GM20431 (cell line): ENCODE measurements around the gene PIEZO2.
"Not testable (repeated sequence)": the region's sequence is repeated elsewhere in the genome, so short reads cannot be mapped to it uniquely, and the experiment has no call there.

Experiments used
- in situ Hi-C: fragments of 300-500 bp; cut with MseI, MboI; formaldehyde crosslinking; loops from one replicate; pipeline ENCODE4 v1.15.0; 2020; ENCODE audit warnings: low sequenced_read_pairs; ENCODE audit not compliant: unreplicated experiment

The PIEZO2 gene

DNA sequence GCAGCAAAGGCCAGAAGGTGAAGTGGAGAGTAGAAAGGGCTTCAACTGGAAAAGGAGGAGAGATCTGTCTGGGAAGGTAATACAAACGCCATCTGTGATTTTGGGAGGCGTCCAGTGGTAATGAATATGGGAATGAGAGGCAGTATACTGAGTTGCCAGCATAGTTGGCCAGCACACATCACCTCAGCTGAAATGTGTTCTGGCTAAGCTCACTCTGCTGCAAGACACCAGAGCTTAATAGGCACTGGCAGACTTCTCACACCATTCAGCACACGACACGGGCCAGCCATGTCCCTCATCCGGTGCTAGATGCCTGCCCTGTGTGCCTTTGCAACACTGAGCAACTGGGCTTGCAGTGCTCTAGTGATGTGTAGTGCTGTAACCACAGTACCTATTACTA is 277.1 kb downstream of the PIEZO2 start:
- in situ Hi-C loops = loop anchor here (25.0 kb wide), 1 partner anchor 165 kb away; no protein-coding TSS in a partner anchor

DNA sequence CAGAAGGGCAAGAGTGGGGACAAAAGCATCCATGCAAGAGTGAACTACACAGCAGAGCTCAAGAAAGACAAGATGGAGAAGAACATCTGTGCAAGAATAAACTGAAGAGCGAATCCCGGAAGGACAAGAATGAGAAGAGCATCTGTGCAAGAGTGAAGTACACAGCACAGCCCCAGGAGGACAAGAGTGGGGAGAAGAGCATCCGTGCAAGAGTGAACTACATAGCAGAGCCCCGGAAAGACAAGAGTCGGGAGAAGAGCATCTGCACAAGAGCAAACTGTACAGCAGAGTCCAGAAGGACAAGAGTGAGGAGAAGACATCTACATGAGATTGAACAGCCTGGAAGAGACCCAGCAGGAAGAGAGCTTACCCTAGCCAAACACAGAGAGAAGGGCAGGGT is 284.6 kb downstream of the PIEZO2 start:
- in situ Hi-C loops = loop anchor here (25.0 kb wide), 1 partner anchor 173 kb away; no protein-coding TSS in a partner anchor

DNA sequence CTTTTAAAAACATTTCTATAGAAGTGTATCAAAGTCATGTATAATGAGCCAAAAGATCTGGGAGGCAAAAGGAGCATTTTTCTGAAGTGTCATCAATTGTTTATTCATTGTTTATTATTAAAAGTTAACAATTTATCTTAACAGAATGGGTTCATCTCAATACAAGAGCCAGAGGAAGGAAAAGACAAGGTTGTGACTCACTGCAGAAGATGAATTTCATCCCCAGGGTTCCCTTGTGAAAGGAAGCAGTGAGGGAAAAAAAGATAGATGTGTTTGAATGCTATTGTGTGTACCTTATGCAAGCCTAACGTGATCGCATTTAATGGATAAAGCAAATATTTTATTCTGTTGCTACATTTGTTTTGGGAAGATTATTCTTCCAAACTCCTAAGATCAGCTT is 286.3 kb downstream of the PIEZO2 start:
- in situ Hi-C loops = loop anchor here (25.0 kb wide), 1 partner anchor 174 kb away; no protein-coding TSS in a partner anchor

DNA sequence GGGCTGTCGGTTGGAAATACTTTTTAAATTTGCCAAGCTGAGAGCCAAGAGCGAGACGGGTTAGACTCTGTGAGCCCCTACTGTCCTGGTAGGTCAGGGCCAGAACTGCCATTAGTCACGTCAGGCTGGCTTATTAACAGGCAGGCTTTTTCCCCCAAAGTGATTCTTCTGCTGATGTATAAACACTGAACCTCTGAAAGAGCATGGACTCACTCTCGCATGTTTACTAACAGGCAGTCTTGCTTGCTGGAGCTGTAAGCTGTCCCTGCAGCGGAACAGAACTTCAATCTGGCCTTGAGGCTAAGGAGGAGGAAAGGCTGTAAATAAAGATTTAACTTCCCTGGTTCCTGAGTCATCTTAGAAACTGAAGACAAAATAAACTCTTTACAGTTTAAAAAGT is 288.4 kb downstream of the PIEZO2 start:
- in situ Hi-C loops = loop anchor here (25.0 kb wide), 1 partner anchor 176 kb away; no protein-coding TSS in a partner anchor

DNA sequence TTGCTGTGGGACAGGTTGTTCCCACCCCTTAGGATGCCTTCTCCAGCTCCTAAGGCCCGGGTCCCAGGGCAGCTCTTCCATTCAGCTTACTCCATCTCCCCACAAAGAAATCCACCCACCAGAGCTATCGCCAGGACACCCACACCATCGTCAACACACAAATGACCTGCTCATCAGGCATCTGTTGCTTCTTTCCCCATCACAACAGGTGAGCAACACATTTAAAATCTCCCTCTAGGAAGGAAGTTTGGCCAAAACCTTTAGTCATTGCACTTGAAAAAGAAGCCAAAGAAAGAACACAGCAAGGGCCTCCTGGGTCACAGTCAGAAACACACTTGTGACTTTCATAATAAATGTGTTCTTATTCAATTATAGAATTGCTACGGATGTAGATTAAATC is 289.0 kb downstream of the PIEZO2 start:
- in situ Hi-C loops = loop anchor here (25.0 kb wide), 1 partner anchor 177 kb away; no protein-coding TSS in a partner anchor

DNA sequence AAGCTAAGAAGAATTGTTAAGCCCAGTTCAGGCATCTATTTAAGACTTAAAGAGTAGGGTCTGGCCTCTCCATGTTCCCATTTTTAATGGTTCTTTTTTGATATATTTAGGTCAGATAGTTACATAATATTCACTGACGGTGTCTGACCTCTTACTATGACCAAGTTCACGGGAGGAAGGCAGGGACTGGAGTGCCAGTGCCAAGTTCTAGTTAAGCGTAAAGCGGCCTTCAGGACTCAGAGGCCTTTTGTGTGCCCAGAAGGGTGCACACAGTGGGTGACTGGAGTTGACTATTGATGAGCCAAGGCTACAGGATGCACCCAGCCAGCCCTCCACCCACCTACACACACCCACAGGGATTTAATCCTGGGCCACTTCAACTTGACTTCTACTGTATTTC is 290.9 kb downstream of the PIEZO2 start:
- in situ Hi-C loops = loop anchor here (25.0 kb wide), 1 partner anchor 179 kb away; no protein-coding TSS in a partner anchor

DNA sequence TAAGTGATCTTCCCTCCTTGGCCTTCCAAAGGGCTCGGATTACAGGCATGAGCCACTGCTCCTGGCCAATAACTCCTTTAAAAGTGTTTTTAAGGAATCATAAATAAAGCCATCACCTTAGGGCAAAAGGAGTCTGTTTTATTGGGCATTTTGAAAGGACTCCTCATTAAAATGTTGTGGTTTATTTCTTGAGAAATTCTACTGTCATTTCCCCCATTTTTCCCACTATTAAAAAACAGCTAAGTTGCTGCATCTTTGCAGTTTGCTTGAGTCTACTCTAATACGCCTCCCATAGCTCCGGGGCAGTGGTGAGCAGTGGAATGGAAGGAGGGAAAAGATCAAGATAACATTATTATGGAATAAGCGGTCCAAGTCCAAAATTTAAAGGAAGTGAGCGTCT is 293.2 kb downstream of the PIEZO2 start:
- in situ Hi-C loops = loop anchor here (25.0 kb wide), 1 partner anchor 181 kb away; no protein-coding TSS in a partner anchor

DNA sequence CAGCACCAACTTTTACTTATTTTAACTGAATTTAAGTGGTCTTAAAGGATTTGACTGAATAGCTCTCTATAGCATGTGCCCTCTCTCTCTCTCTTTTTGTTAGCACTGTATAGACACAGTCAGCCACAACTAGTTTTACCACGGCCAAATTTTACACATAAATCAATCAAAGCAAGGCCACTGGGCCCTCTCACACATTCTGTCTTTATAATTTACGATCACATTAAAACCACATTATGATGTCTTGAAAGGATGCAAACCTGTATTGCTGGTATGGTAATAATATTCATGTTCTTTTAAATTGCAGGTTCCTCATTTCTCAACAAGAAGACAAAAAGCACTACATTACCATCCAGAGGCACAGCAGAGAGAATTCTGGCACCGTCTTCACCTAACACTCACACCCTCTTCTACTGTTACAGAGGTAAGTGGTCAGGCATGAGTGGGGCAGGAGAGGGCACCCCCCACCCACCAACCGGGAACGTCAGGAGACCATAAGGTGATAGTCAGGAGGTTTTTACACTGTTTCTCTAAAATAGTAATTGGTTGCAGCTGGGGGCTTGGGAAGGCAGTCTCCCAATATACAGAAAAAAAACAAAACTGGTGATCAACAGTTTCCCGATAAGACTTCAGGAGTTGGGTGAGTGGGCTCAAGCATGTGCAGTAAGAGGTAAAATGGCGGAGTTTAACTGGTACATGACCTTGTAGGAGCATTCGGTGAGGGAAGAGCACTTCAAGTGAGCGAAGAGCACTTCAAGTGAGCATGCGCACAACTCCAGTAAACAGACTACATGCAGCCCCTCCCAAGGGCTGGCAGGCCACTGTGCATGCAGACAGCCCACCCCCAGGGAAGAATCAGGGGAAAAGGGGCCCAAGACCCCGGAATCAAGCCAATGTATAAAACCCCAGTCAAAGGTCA is 296.7 kb downstream of the PIEZO2 start:
- in situ Hi-C loops = loop anchor here (25.0 kb wide), 1 partner anchor 185 kb away; no protein-coding TSS in a partner anchor

DNA sequence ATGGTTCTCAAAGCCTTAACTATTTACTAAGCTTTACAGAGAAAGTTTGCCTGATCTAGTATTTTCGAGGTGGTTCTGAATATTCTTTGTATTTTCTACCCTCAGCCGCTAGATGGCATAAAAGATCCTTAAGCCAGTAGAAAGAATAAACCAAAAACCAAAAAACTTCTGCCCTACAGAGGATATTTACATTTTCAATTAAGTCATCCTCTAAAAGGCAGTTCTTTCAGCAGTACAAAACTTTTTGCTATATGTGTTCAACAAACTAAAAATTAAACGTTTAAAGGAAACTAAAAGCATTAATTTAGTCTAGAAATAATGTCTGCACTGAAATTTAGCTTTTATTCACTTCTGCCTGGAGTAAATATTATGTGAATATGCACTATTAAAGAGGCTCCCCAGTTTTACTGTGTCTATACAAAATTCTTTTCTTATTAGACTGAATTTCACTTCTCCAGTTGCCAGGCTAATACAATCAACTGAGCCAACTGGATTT is 297.5 kb downstream of the PIEZO2 start:
- in situ Hi-C loops = loop anchor here (25.0 kb wide), 1 partner anchor 185 kb away; no protein-coding TSS in a partner anchor

DNA sequence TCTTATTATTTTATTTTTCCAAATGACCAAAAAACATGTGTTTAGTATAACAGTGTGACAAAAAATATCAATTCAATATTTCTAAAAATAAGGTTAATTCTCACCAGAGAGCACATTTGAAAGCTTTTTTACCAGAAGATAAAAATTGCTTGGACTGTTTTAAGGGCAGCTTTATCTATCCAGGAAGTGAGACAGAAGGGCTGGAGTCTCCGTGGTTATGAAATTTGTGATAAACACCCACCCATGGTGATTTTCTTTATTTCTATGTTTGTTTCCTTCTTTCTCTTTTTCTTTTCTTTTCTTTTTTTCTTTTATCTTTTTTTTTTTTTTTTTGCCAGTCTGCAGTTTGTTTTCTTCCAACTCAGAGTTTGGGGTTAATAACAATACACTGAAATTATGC is 298.5 kb downstream of the PIEZO2 start:
- in situ Hi-C loops = loop anchor here (25.0 kb wide), 1 partner anchor 186 kb away; no protein-coding TSS in a partner anchor

DNA sequence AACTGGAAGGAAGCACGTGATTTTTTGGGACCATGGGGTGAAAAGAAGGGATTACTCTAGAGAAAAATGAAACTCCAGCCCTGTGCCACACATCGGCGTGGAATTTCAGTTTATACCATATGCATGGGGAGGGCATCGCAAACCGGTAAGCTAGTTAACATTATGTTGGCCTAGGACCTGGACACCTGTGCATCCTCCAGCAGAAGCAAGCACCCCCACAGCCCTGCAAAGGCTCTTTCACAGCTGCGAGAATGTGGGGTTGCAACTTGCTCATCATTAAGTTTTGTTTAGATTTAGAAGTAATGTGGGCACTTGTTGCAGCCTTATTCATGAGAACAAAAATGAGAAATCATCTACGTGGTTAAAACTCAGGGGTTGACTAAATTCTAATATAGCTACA is 299.2 kb downstream of the PIEZO2 start:
- in situ Hi-C loops = loop anchor here (25.0 kb wide), 1 partner anchor 187 kb away; no protein-coding TSS in a partner anchor

DNA sequence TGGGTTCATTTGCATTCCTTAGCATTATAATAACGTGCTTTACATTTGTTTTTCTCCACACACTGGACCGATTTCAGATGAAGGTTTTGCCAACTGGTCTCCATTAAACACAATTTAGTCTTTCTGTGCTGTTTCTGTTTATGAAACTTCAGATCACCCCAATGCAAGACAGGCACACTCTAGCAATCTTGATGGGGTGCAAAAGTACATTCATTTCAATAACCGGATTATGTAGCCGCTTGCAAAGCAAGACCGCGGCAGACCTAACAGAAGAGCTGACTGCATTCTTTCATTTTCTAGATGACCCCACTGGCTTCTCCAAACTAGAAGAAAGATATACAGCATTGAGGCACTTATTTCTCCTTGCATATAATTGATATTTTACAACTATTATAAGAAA is 301.5 kb downstream of the PIEZO2 start:
- in situ Hi-C loops = no loop called here

DNA sequence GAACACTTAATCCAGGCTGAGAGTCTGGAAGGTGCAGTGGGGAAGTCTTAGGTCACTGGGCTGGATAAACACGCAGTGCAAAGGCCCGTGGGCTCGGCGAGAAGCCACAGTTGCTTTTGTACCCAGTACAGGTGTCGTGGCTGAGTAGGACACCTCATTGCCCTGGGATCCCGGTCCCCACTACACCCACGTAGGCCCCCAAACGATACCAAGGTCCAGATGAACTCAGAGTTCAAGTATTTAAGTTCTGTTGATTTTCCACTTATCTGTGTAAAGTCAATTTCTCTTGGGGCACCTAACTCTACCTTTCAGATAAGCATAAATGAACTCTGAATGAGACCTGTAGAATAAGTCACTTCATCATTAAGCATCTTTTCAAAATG is 302.0 kb downstream of the PIEZO2 start:
- in situ Hi-C loops = no loop called here

DNA sequence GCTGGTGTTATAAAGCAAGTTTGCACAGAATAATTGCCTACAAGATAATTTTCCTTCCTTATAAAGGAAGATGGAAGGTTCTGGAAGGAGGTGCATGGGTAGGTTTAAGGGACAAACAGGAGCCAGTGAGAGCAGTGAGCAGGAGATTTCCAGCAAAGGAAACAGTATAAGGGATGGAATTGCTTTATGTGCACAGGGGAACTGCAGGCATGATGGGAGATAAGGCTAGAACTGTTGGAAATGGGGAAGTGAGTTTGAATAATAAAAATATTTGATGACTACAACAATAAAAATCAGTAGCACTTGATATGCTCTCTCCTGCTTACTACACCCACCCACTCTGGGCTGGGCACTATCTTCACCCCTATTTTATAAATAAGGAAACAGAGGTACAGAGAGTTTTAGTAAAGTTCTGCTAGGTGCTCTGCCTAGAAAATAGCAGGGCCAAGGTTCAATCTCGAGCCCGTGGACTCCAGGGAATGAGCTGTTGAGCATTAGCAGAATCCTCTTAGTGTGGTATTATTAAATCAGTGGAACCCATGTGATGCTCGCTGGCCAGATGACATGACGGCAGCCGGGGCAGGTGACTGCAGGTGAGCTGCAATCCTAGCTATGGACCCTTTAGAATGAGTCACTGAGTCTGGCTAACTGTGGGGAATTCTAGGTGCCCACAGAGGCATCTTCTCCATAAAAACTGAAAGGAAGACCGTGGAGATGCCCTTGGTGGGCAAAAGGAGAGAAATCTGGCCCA is 302.5 kb downstream of the PIEZO2 start:
- in situ Hi-C loops = no loop called here

DNA sequence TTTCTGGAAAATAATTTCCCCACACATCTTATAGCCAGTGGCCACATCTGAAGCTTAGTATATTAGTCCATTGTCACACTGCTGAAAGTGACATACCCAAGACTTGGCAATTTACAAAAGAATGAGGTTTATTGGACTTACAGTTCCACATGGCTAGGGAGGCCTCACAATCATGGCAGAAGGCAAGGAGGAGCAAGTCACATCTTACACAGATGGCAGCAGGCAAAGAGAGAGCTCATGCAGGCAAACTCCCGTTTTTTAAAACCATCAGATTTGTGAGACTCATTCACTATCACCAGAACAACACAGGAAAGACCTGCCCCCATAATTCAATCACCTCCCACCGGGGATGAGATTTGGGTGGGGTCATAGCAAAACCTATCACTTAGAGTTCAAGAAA is 303.3 kb downstream of the PIEZO2 start:
- in situ Hi-C loops = not testable (repeated sequence)

DNA sequence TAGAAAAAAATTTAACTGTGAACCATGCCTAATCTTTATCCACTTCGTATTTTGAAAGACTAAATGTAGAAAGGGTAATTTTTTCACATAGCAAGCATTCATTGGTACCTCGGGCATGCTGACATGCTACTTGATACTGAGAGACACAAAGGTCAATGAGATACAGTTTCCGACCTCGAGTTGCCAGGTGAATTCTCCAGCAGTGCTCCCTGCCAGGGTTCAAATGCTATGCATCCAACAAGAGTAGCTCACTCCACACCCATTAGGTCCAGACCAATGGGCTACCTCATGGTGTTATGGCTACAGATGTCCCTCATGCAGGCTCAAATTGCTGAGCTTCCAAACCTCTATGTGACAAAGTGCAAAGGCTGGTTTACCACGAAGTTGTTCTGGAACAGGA is 305.8 kb downstream of the PIEZO2 start:
- in situ Hi-C loops = no loop called here

DNA sequence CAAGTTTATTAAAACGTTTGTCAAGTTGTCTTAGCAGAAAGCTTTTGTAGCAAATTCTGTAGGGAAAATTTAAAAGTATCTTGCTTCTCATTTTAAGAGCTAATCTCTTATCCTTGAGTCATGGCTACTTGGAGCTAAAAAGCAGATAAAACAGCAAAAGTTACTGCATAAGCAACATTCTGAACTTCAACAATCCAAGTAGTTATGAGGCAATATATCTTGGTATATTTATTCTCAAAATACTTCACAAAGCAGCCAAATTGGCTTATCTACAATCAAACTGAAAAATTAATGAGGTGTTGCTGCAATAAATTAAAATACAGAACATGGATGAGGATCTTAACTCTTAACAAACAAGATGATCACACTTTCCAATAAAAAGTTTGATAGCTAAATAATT is 306.5 kb downstream of the PIEZO2 start:
- in situ Hi-C loops = no loop called here

DNA sequence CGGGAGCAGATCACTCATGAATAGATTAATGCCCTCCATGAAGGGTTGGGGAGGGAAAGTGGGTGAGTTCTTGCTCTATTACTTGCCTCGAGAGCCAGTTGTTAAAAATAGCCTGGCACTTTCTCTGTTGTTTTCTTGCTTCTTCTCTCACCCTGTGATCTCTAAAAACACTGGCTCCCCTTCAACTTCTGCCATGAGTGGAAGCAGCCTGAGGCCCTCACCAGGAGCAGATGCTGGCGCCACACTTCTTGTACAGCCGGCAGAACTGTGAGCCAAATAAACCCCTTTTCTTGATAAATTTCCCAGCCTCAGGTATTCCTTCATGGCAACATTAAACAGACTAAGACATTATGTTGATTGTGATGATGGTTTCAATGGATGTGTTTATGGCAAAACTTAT is 307.0 kb downstream of the PIEZO2 start:
- in situ Hi-C loops = no loop called here

DNA sequence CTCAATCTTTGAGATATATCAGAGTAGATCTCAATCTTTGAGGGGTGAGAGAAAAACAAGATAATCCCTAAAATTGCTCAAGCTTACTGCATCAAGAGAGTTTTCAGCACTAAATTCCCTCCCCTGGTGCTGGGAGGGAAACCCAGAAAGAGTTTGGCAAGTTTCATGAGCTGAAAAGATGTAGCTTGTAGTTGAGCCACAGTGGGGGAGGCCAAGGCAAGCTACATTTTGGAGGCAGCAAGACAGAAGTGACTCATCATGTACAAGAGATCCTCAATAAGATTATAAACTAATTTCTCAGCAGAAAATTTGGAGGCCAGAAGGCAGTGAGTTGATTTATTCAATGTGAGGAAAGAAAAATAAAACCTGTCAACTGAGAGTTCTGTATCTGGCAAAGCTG is 308.2 kb downstream of the PIEZO2 start:
- in situ Hi-C loops = no loop called here

DNA sequence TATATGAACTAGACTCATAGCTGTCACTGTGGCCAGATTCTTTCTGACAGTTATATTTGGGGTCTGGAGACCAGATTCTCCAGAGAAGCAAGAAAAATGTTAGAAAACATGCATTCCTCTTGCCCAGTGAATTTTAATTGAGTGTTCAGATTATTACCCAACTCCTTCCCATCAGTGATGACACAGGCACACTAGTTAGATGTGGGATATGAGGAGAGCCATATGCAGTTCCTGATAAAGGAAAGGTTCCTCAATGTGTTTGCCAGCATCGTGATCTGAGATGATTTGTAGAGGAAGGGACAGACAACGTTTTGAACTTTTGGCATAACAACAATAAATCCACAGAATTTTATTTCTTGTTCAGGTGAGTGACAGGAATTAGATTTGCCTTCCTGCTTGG is 308.6 kb downstream of the PIEZO2 start:
- in situ Hi-C loops = no loop called here
